ENCODE results near the gene MT1E. TPM values are rescaled to one million over a fixed set of nuclear protein-coding genes. Genes with fewer than 3 reads are reported as not detected.

The MT1E gene
- total RNA-seq, 1 donor from 2014 or later = not detected

- Mint-ChIP-seq H3K9me3 (ENCODE audit: unreplicated experiment) (no peaks in the 10 kb centered on the region), H3K36me3 (ENCODE audit: low read depth, unreplicated experiment) (no peaks in the 10 kb centered on the region), H3K27me3 (ENCODE audit: unreplicated experiment) (peaks cover 47% of the 10 kb centered on the region), H3K27ac (ENCODE audit: unreplicated experiment) (no peak overlapping the region), H3K4me3 (ENCODE audit: unreplicated experiment) (no peak overlapping the region), H3K4me1 (ENCODE audit: unreplicated experiment) (peaks cover 10% of the 10 kb centered on the region)
- no peak for TF ChIP-seq CTCF (IDR thresholded peaks at IDR 0.05; ENCODE audit: unreplicated experiment)
- no peak for DNase-seq (ENCODE audit: low spot score)
These were observed 9.9 kb downstream of the MT1E start for GRCh38 chr16:56635441-56635967.

GRCh38 chr16:56636616-56637413 lies 11.2 kb downstream of the MT1E start:
- Mint-ChIP-seq H3K27ac (ENCODE audit: unreplicated experiment) (no peak overlapping the region), H3K36me3 (ENCODE audit: low read depth, unreplicated experiment) (no peaks in the 10 kb centered on the region), H3K4me3 (ENCODE audit: unreplicated experiment) (no peak overlapping the region), H3K27me3 (ENCODE audit: unreplicated experiment) (peaks cover 39% of the 10 kb centered on the region), H3K4me1 (ENCODE audit: unreplicated experiment) (peaks cover 10% of the 10 kb centered on the region), H3K9me3 (ENCODE audit: unreplicated experiment) (no peaks in the 10 kb centered on the region)
- TF ChIP-seq CTCF (IDR thresholded peaks at IDR 0.05; ENCODE audit: unreplicated experiment) = no peak
- no peak for DNase-seq (ENCODE audit: low spot score)

- no peaks in the 10 kb centered on the region for H3K9me3 Mint-ChIP-seq (ENCODE audit: unreplicated experiment)
- H3K27ac Mint-ChIP-seq (ENCODE audit: unreplicated experiment) = no peak within 1 kb of the TSS
- peaks cover 7% of the 10 kb centered on the region for H3K4me1 Mint-ChIP-seq (ENCODE audit: unreplicated experiment)
- H3K4me3 Mint-ChIP-seq (ENCODE audit: unreplicated experiment) = peak within 1 kb of the TSS; percentile 11
- no peak for DNase-seq (ENCODE audit: low spot score)
- H3K27me3 Mint-ChIP-seq (ENCODE audit: unreplicated experiment) = peaks cover 38% of the 10 kb centered on the region
- TF ChIP-seq CTCF (IDR thresholded peaks at IDR 0.05; ENCODE audit: unreplicated experiment) = no peak
- H3K36me3 Mint-ChIP-seq (ENCODE audit: low read depth, unreplicated experiment) = no peaks in the 10 kb centered on the region
These were observed 12.5 kb downstream of the MT1E start, which contains the start of gene MT1A for GRCh38 chr16:56637814-56638750. MT1A (plus strand) TSS chr16:56638666; CDS start chr16:56638739, 73 bp downstream.

- Mint-ChIP-seq H3K27ac (ENCODE audit: unreplicated experiment) (no peak overlapping the region), H3K9me3 (ENCODE audit: unreplicated experiment) (no peaks in the 10 kb centered on the region), H3K27me3 (ENCODE audit: unreplicated experiment) (peaks cover 41% of the 10 kb centered on the region), H3K36me3 (ENCODE audit: low read depth, unreplicated experiment) (no peaks in the 10 kb centered on the region), H3K4me1 (ENCODE audit: unreplicated experiment) (peaks cover 7% of the 10 kb centered on the region), H3K4me3 (ENCODE audit: unreplicated experiment) (no peak overlapping the region)
- no peak for DNase-seq (ENCODE audit: low spot score)
- TF ChIP-seq CTCF (IDR thresholded peaks at IDR 0.05; ENCODE audit: unreplicated experiment) = no peak
These were observed 13.5 kb downstream of the MT1E start for GRCh38 chr16:56639045-56639444.

All from endothelial cell (in vitro differentiated cells).